Suprapubic skin (tissue), 4 donors: ENCODE results near the gene AQP12A. TPM values are rescaled to one million over a fixed set of nuclear protein-coding genes. Genes with fewer than 3 reads are reported as not detected.

ENCODE experiments used
- DNase-seq, 2 donors: peaks; one replicate each; pipeline ENCODE4 v3.0.0-alpha.2; 2019; ENCODE audit warnings: low spot score in 2 of 2
- H3K27ac ChIP-seq: fragments of 200-600 bp; sonication (generic); one replicate; pipeline ENCODE4 v1.5.1; 2019
- H3K27me3 ChIP-seq: fragments of 200-600 bp; sonication (generic); one replicate; pipeline ENCODE4 v1.5.1; 2019
- H3K36me3 ChIP-seq: fragments of 200-600 bp; sonication (generic); one replicate; pipeline ENCODE4 v1.5.1; 2019
- H3K4me1 ChIP-seq: fragments of 200-600 bp; sonication (generic); one replicate; pipeline ENCODE4 v1.5.1; 2019
- H3K4me3 ChIP-seq: fragments of 200-600 bp; sonication (generic); one replicate; pipeline ENCODE4 v1.5.1; 2019; ENCODE audit warnings: mild to moderate bottlenecking
- H3K9me3 ChIP-seq: fragments of 200-600 bp; sonication (generic); one replicate; pipeline ENCODE4 v1.5.1; 2019
- CTCF ChIP-seq, 2 donors: fragments of 200-600 bp in 1 of 2; fragments of 450-650 bp in 1 of 2; sonication (generic) in 1 of 2; IDR thresholded peaks; one replicate each; pipeline ENCODE4 v1.5.1; 2016 to 2019; ENCODE audit warnings: antibody characterized with exemption in 2 of 2, mild to moderate bottlenecking in 1 of 2, moderate library complexity in 1 of 2
- EP300 ChIP-seq: sonication (generic); formaldehyde crosslinking; IDR thresholded peaks from one replicate; pipeline ENCODE4 v1.6.1; 2017; ENCODE audit warnings: antibody characterized with exemption
- POLR2A ChIP-seq, 2 donors: fragments of 450-650 bp; IDR thresholded peaks; one replicate each; pipeline ENCODE4 v1.6.1; 2017; ENCODE audit warnings: antibody characterized with exemption in 2 of 2, mild to moderate bottlenecking in 2 of 2, moderate library complexity in 2 of 2
- POLR2AphosphoS5 ChIP-seq, 3 donors: sonication (generic); formaldehyde crosslinking; IDR thresholded peaks; one replicate each; pipeline ENCODE4 v1.6.1; 2017; ENCODE audit warnings: antibody characterized with exemption in 3 of 3
- WGBS: methylation state at CpG from one replicate; pipeline ENCODE4 v1.1.5; 2018; 5-methylcytosine and 5-hydroxymethylcytosine counted together
- total RNA-seq, 4 donors: library from RNA; depleted of rRNA; stranded (reverse); fragments of >200 nt; gene quantifications; one replicate each; pipeline ENCODE4 v1.1.0, GENCODE V29; 2016

Gene AQP12A
- total RNA-seq, 4 donors from 2014 or later = not detected

- Histone ChIP-seq H3K4me1 (peaks cover 7% of the 10 kb centered on the region), H3K9me3 (no peaks in the 10 kb centered on the region), H3K27me3 (peaks cover 83% of the 10 kb centered on the region), H3K4me3 (no peak overlapping the region), H3K27ac (no peak overlapping the region), H3K36me3 (no peaks in the 10 kb centered on the region)
- DNase-seq = no peak
- WGBS = 70% methylated on average over 12 of the region's 12 CpGs
- TF ChIP-seq EP300 = no peak
- TF ChIP-seq POLR2A (IDR thresholded peaks at IDR 0.05) = no peak
- no peak for TF ChIP-seq POLR2AphosphoS5 (IDR thresholded peaks at IDR 0.05)
- TF ChIP-seq CTCF (IDR thresholded peaks at IDR 0.05) = no peak
Measured at GRCh38 chr2:240705204-240705791, 13.6 kb downstream of the AQP12A start.

GRCh38 chr2:240707043-240707756, 15.5 kb downstream of the AQP12A start:
- Histone ChIP-seq H3K4me3 (no peak overlapping the region), H3K27me3 (peaks cover 77% of the 10 kb centered on the region), H3K9me3 (no peaks in the 10 kb centered on the region), H3K36me3 (no peaks in the 10 kb centered on the region), H3K27ac (no peak overlapping the region), H3K4me1 (no peaks in the 10 kb centered on the region)
- DNase-seq = no peak
- 50% methylated on average over 15 of the region's 15 CpGs for WGBS
- no peak for TF ChIP-seq POLR2A (IDR thresholded peaks at IDR 0.05)
- no peak for TF ChIP-seq POLR2AphosphoS5 (IDR thresholded peaks at IDR 0.05)
- no peak for TF ChIP-seq CTCF (IDR thresholded peaks at IDR 0.05)
- TF ChIP-seq EP300 = no peak

- no peaks in the 10 kb centered on the region for H3K9me3 ChIP-seq
- 36% methylated on average over 10 of the region's 10 CpGs for WGBS
- TF ChIP-seq CTCF (IDR thresholded peaks at IDR 0.05) (no peak), EP300 (no peak), POLR2AphosphoS5 (IDR thresholded peaks at IDR 0.05) (no peak), POLR2A (IDR thresholded peaks at IDR 0.05) (no peak)
- H3K27ac ChIP-seq = no peak overlapping the region
- H3K36me3 ChIP-seq = no peaks in the 10 kb centered on the region
- H3K4me3 ChIP-seq = no peak overlapping the region
- H3K27me3 ChIP-seq = peaks cover 71% of the 10 kb centered on the region
- H3K4me1 ChIP-seq = no peaks in the 10 kb centered on the region
- no peak for DNase-seq
Measured at GRCh38 chr2:240707821-240708220, 16.2 kb downstream of the AQP12A start.

GRCh38 chr2:240708457-240708856, 16.8 kb downstream of the AQP12A start:
- Histone ChIP-seq H3K27me3 (peaks cover 66% of the 10 kb centered on the region), H3K36me3 (no peaks in the 10 kb centered on the region), H3K9me3 (no peaks in the 10 kb centered on the region), H3K27ac (no peak overlapping the region), H3K4me1 (no peaks in the 10 kb centered on the region), H3K4me3 (no peak overlapping the region)
- DNase-seq = no peak
- WGBS = 72% methylated on average over 7 of the region's 7 CpGs
- TF ChIP-seq EP300 = no peak

- Histone ChIP-seq H3K27ac (no peak overlapping the region), H3K4me1 (no peaks in the 10 kb centered on the region), H3K36me3 (no peaks in the 10 kb centered on the region), H3K4me3 (no peak overlapping the region), H3K27me3 (peaks cover 49% of the 10 kb centered on the region), H3K9me3 (no peaks in the 10 kb centered on the region)
- DNase-seq = no peak
- TF ChIP-seq POLR2A (IDR thresholded peaks at IDR 0.05) (no peak), POLR2AphosphoS5 (IDR thresholded peaks at IDR 0.05) (no peak)
- 95% methylated on average over 3 of the region's 9 CpGs for WGBS
Measured at GRCh38 chr2:240711296-240711695, 19.6 kb downstream of the AQP12A start.

GRCh38 chr2:240711701-240712100, 20.0 kb downstream of the AQP12A start:
- no peak for DNase-seq
- TF ChIP-seq EP300 (no peak), CTCF (IDR thresholded peaks at IDR 0.05) (no peak), POLR2A (IDR thresholded peaks at IDR 0.05) (no peak), POLR2AphosphoS5 (IDR thresholded peaks at IDR 0.05) (no peak)
- Histone ChIP-seq H3K9me3 (no peaks in the 10 kb centered on the region), H3K4me1 (no peaks in the 10 kb centered on the region), H3K4me3 (no peak overlapping the region), H3K27me3 (peaks cover 49% of the 10 kb centered on the region), H3K27ac (no peak overlapping the region), H3K36me3 (no peaks in the 10 kb centered on the region)
- WGBS = 94% methylated on average over 3 of the region's 5 CpGs
